Hair follicle dermal papilla cell (primary cell): Measurements from ENCODE around the gene TM2D3. TPM values are rescaled to one million over a fixed set of nuclear protein-coding genes. Genes with fewer than 3 reads are reported as not detected.

ENCODE experiments used
- small RNA-seq: library from RNA; depleted of rRNA; stranded (forward); fragments of <200 nt; gene quantifications from one replicate; pipeline ENCODE3, GENCODE V24; 2012
- total RNA-seq: library from RNA; depleted of rRNA; stranded (reverse); fragments of >200 nt; gene quantifications from 2 replicates; pipeline ENCODE4 v1.2.3, GENCODE V29; 2012

Gene TM2D3, protein sequence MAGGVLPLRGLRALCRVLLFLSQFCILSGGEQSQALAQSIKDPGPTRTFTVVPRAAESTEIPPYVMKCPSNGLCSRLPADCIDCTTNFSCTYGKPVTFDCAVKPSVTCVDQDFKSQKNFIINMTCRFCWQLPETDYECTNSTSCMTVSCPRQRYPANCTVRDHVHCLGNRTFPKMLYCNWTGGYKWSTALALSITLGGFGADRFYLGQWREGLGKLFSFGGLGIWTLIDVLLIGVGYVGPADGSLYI
- total RNA-seq, result 34.1 and 34.7 TPM in 2 replicates

DNA sequence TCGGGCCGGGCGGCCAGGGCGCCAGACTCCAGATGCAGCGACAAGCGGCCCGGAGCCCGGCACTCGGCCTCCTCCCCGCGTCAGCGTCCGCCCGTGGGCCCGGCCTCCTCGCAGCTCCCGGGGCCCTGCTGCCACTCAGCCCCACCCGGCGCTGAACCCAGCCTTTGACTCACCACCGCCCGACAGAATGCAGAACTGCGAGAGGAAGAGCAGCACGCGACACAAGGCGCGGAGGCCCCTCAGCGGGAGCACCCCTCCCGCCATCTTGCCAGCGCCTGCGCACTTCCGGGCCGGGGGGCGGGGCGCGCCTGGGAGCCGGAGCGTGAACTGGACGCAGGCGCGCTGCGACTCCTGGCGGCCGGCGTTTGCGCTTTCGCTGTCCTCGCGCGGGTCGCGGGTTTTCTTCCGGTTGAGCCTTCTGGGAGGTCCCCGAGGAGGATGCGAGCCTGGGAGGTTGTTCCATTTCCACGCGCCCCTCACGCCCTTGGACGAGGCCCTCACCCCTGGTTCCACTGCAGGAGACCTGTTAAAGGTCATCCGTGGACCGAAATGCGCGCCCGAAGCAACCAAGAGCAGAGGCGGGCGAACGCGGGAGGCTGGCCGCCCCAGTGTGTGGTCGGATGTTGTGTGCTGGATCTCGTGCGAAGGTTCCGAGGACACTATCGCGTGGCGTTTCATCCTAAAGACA lies at the start of gene TM2D3:
Gene TM2D3 (minus strand): TSS at position 284 of the 688 bp plus-strand sequence. CDS start 20 bp downstream, at position 264.

Small RNAs within 50 kb of the gene (small RNA-seq; reads per million reads assigned to genes)
- gene RNU6-807P, result not detected

Other genes starting within 250 kb of the TM2D3 start
- gene PCSK6, start 162.7 kb downstream of the TM2D3 start, total RNA-seq, result 0.65 TPM in 1 of 2 replicates, not detected in the other
- gene TARS3, start 72.1 kb upstream of the TM2D3 start, total RNA-seq, result 10.8 and 12.7 TPM in 2 replicates
- not detected in 2 replicates for gene OR4F6, start 151.1 kb upstream of the TM2D3 start, total RNA-seq
- not detected in 2 replicates for gene OR4F15, start 159.8 kb upstream of the TM2D3 start, total RNA-seq